GM12878 (cell line): Measurements from ENCODE around the gene SEC24C. TPM values are rescaled to one million over a fixed set of nuclear protein-coding genes. Genes with fewer than 3 reads are reported as not detected.

Source experiments
- ATAC-seq: fragments of 200-7000 bp; cut with Tn5 transposase; 3 replicates; pipeline ENCODE4 v1.9.1; 2020; ENCODE audit warnings: mild to moderate bottlenecking, moderate library complexity
- BruUV-seq: library from RNA; stranded (reverse); fragments of 400-500 nt; replicated peaks from 2 replicates; lab custom pipeline; 2021; lab: Mats Ljungman, UMichigan
- CTCF ChIA-PET: fragments of 300-600 bp; sonication (Branson Sonifier 250); formaldehyde crosslinking; extraction: SDS; loops from one replicate; lab custom pipeline; 2021; ENCODE audit warnings: inconsistent platforms; lab: Yijun Ruan, JAX
- POLR2A ChIA-PET: fragments of 350-600 bp; formaldehyde crosslinking; extraction: SDS; loops from one replicate; lab custom pipeline; 2021; ENCODE audit warnings: inconsistent platforms; lab: Charles Lee
- RAD21 ChIA-PET: fragments of 300-600 bp; sonication (Branson Sonifier 250); formaldehyde crosslinking; loops from one replicate; lab custom pipeline; 2023; ENCODE audit warnings: antibody characterized with exemption; ENCODE audit not compliant: unreplicated experiment; lab: Charles Lee
- SMC1A ChIA-PET: fragments of 300-600 bp; sonication (Branson Sonifier 250); formaldehyde crosslinking; loops from one replicate; lab custom pipeline; 2023; ENCODE audit not compliant: unreplicated experiment, uncharacterized antibody; lab: Charles Lee
- DNase-seq: peaks from one replicate; pipeline ENCODE4 v3.0.0-alpha.2; 2011; ENCODE audit warnings: low read depth, low spot score
- FAIRE-seq: peaks from 3 replicates; lab custom pipeline; 2011; peaks lifted over from hg19 to GRCh38; lab: Jason Lieb, UNC
- H2AFZ ChIP-seq: 2 replicates; pipeline ENCODE4 v1.6.0; 2011; ENCODE audit warnings: low read depth, low read length, control low read depth; ENCODE audit not compliant: control insufficient read depth
- H3K27ac ChIP-seq: 2 replicates; pipeline ENCODE4 v1.5.1; 2011; ENCODE audit warnings: control low read depth; ENCODE audit not compliant: control insufficient read depth, insufficient read depth
- H3K27me3 ChIP-seq, 2 experiments: replicated peaks in 1 of 2; 2 replicates each; pipeline versions ENCODE4 v1.6.0 to v1.6.1; 2011; ENCODE audit warnings: low read length in 1 of 2; ENCODE audit not compliant: control insufficient read depth in 2 of 2, insufficient read depth in 2 of 2
- H3K36me3 ChIP-seq, 2 experiments: 2 replicates each; pipeline ENCODE4 v1.5.1; 2011; ENCODE audit warnings: low read length in 1 of 2; ENCODE audit not compliant: control insufficient read depth in 2 of 2, insufficient read depth in 2 of 2
- H3K4me1 ChIP-seq: 2 replicates; pipeline ENCODE4 v1.6.1; 2011; ENCODE audit warnings: mild to moderate bottlenecking, low read length, moderate library complexity, mixed read lengths; ENCODE audit not compliant: control insufficient read depth, insufficient read depth
- H3K4me2 ChIP-seq: 2 replicates; pipeline ENCODE4 v1.6.0; 2011; ENCODE audit warnings: control low read depth; ENCODE audit not compliant: control insufficient read depth, insufficient read depth
- H3K4me3 ChIP-seq: fragments of 200-600 bp; sonication (generic); 2 replicates; pipeline ENCODE4 v1.5.1; 2016
- H3K79me2 ChIP-seq: 2 replicates; pipeline ENCODE4 v1.6.0; 2011; ENCODE audit warnings: low read length; ENCODE audit not compliant: control insufficient read depth, insufficient read depth
- H3K9ac ChIP-seq: 2 replicates; pipeline ENCODE4 v1.8.0; 2011; ENCODE audit warnings: low read length, control low read depth, mixed read lengths; ENCODE audit not compliant: control insufficient read depth, insufficient read depth
- H3K9me3 ChIP-seq: replicated peaks from 3 replicates; pipeline ENCODE4 v1.5.1; 2011; ENCODE audit warnings: mild to moderate bottlenecking, low read length; ENCODE audit not compliant: control insufficient read depth, insufficient read depth
- H4K20me1 ChIP-seq: 2 replicates; pipeline ENCODE4 v1.6.0; 2011; ENCODE audit not compliant: control insufficient read depth, insufficient read depth
- BCL11A ChIP-seq: IDR thresholded peaks from 2 replicates; pipeline ENCODE4 v1.6.1; 2011; ENCODE audit warnings: low read depth, low read length
- MTA3 ChIP-seq: IDR thresholded peaks from 2 replicates; pipeline ENCODE4 v1.6.1; 2012; ENCODE audit warnings: low read length, inconsistent platforms, borderline replicate concordance
- PML ChIP-seq: IDR thresholded peaks from 2 replicates; pipeline ENCODE4 v1.6.1; 2012; ENCODE audit warnings: low read length, inconsistent platforms
- POLR2A ChIP-seq: IDR thresholded peaks from 2 replicates; pipeline ENCODE4 v1.6.1; 2011; ENCODE audit warnings: low read depth, mild to moderate bottlenecking, low read length
- POLR2AphosphoS2 ChIP-seq: IDR thresholded peaks from 2 replicates; pipeline ENCODE4 v1.6.1; 2011; ENCODE audit warnings: low read depth, mild to moderate bottlenecking, low read length, improper control_type of control experiment, moderate library complexity
- POLR2AphosphoS5 ChIP-seq: IDR thresholded peaks from 2 replicates; pipeline ENCODE4 v1.6.1; 2011; ENCODE audit warnings: mild to moderate bottlenecking, low read length, inconsistent platforms
- RAD21 ChIP-seq: IDR thresholded peaks from 2 replicates; pipeline ENCODE4 v1.6.1; 2011; ENCODE audit warnings: mild to moderate bottlenecking, low read depth, low read length, moderate library complexity; ENCODE audit not compliant: insufficient read depth
- RAD51 ChIP-seq: fragments of 450-650 bp; IDR thresholded peaks from 2 replicates; pipeline ENCODE4 v1.6.1; 2016; ENCODE audit warnings: moderate library complexity, mild to moderate bottlenecking, inconsistent platforms
- SMAD5 ChIP-seq: IDR thresholded peaks from 2 replicates; pipeline ENCODE4 v1.6.1; 2016; ENCODE audit warnings: antibody characterized with exemption, low read depth
- WGBS: methylation state at CpG from one replicate; pipeline ENCODE4 v1.1.6; 2016; ENCODE audit warnings: low lambda C conversion rate; ENCODE audit not compliant: insufficient replicate concordance, insufficient coverage; ENCODE audit errors: missing lambda C conversion rate; 5-methylcytosine and 5-hydroxymethylcytosine counted together
- in situ Hi-C: fragments of 300-500 bp; cut with MboI; formaldehyde crosslinking; loops from 9 replicates; pipeline ENCODE4 v1.14.3; 2018; ENCODE audit warnings: mixed read lengths
- intact Hi-C: fragments of 100-400 bp; cut with micrococcal nuclease; formaldehyde crosslinking; loops from one replicate; pipeline ENCODE4 v1.14.2; 2022; ENCODE audit not compliant: unreplicated experiment
- polyA plus RNA-seq, 11 experiments: library from polyadenylated mRNA; depleted of rRNA in 4 of 11; unstranded in 6 of 11; stranded (reverse) in 5 of 11; fragments of >200 nt; fragmentation: Nextera tagmentation in 4 of 11; fragmentation: Illumina TruSeq in 1 of 11; extraction: Ambion mirVana in 4 of 11; extraction: Trizol in 1 of 11; gene quantifications; 1 replicate in 1 of 11; 2 replicates in 10 of 11; pipeline versions ENCODE4 v1.2.1 to v1.2.3, GENCODE V29; 2011 to 2016; ENCODE audit warnings: inconsistent platforms in 2 of 11, missing spikeins in 2 of 11, low read depth in 1 of 11
- total RNA-seq, 4 experiments: library from RNA; depleted of rRNA in 3 of 4; stranded (reverse); fragments of >200 nt in 3 of 4; fragmentation: Illumina TruSeq in 1 of 4; extraction: Trizol in 1 of 4; gene quantifications; 2 replicates each; pipeline versions ENCODE4 v1.2.1 to v1.2.3, GENCODE V29; 2013 to 2021

Gene SEC24C
- total and polyA plus RNA-seq, 10 of the 15 experiments (the other 5 are each of a cell fraction or from before 2014, with no cell fraction given): 12.7 to 117 (median 73.8) TPM

DNA sequence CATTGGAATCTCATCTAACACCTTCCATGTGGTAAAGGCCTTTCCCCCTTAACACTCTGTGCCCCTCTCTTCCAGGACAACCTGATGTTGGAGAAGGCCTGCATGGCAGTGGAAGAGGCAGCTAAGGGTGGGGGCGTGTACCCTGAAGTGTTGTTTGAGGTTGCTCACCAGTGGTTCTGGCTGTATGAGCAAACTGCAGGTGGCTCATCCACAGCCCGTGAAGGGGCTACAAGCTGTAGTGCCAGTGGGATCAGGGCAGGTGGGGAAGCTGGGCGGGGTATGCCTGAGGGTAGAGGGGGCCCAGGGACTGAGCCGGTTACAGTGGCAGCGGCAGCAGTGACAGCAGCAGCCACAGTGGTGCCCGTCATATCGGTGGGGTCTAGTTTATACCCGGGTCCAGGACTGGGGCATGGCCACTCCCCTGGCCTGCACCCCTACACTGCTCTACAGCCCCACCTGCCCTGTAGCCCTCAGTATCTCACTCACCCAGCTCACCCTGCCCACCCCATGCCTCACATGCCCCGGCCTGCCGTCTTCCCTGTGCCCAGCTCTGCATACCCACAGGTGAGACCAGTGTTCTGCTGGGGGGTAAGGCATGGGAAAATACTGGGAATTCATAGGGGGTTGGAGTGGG lies 54.9 kb downstream of the SEC24C start:
- H3K9me3 ChIP-seq: no peaks in the 10 kb centered on the region
- H3K27ac ChIP-seq: no peak overlapping the region
- CTCF ChIA-PET: no interaction called here
- no peaks in the 10 kb centered on the region for H3K27me3 ChIP-seq
- SMC1A ChIA-PET: no interaction called here
- no peaks in the 10 kb centered on the region; the same call in 1 of the 2 replicates for H3K79me2 ChIP-seq
- intact Hi-C loops (no loop called here), in situ Hi-C loops (no loop called here)
- no peak overlapping the region for H2AFZ ChIP-seq
- FAIRE-seq: no peak
- RAD21 ChIA-PET: no interaction called here
- no peak overlapping the region for H3K9ac ChIP-seq
- no peaks in the 10 kb centered on the region for H4K20me1 ChIP-seq
- POLR2A ChIA-PET: interaction anchor here (1.4 to 1.9 kb wide), 2 partner anchors 11 kb away, joined by 5 to 7 read pairs; no protein-coding TSS in a partner anchor
- no peak for ATAC-seq
- peaks cover 13 to 33% of the 10 kb centered on the region in 2 experiments for H3K36me3 ChIP-seq
- TF ChIP-seq POLR2AphosphoS2 (0 out of 2 replicates have a peak, but pooled peaks have one; percentile 7), RAD21 (no peak), POLR2A (peak; percentile 74), MTA3 (0 out of 2 replicates have a peak, but pooled peaks have one; percentile 22), BCL11A (no peak)
- H3K4me2 ChIP-seq: no peak overlapping the region
- no peak overlapping the region for H3K4me3 ChIP-seq
- BruUV-seq: no TSS peak
- 92% methylated on average over 10 of the region's 10 CpGs for WGBS
- DNase-seq: no peak
- H3K4me1 ChIP-seq: peaks cover 13% of the 10 kb centered on the region

DNA sequence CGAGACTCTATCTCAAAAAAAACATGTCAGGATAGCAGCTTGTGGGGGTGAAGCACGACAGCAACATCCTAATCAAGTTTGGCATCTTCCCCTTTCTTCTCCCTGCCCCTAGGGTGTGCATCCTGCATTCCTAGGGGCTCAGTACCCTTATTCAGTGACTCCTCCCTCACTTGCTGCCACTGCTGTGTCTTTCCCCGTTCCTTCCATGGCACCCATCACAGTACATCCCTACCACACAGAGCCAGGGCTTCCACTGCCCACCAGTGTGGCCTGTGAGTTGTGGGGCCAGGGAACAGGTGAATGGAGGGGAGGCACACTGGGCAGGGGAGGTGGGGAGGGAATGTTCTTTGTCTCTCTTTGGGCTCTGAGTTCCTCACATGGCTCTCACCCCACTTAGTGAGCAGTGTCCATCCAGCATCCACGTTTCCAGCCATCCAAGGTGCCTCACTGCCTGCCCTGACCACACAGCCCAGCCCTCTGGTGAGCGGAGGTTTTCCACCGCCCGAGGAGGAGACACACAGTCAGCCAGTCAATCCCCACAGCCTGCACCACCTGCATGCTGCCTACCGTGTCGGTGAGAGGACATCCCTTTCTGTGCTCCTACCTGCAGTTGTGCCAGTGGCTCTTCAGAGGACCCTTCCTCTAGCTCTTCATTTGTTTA lies 55.9 kb downstream of the SEC24C start:
- in situ Hi-C loops (no loop called here), intact Hi-C loops (no loop called here)
- H3K79me2 ChIP-seq: no peaks in the 10 kb centered on the region; the same call in 1 of the 2 replicates
- no peak for ATAC-seq
- TF ChIP-seq POLR2A (peak; percentile 77), POLR2AphosphoS5 (peak; percentile 43; the same call in 1 of the 2 replicates), RAD51 (no peak), PML (0 out of 2 replicates have a peak, but pooled peaks have one; percentile 23), SMAD5 (peak; percentile 17; the same call in 1 of the 2 replicates)
- H4K20me1 ChIP-seq: no peaks in the 10 kb centered on the region
- H3K4me3 ChIP-seq: no peak overlapping the region
- H3K27me3 ChIP-seq: no peaks in the 10 kb centered on the region
- no peaks in the 10 kb centered on the region for H3K9me3 ChIP-seq
- H3K27ac ChIP-seq: no peak overlapping the region
- H3K4me1 ChIP-seq: peaks cover 23% of the 10 kb centered on the region
- FAIRE-seq: no peak
- no TSS peak for BruUV-seq
- no peak overlapping the region for H2AFZ ChIP-seq
- CTCF ChIA-PET: no interaction called here
- DNase-seq: no peak
- no peak overlapping the region for H3K4me2 ChIP-seq
- RAD21 ChIA-PET: no interaction called here
- H3K9ac ChIP-seq: no peak overlapping the region
- SMC1A ChIA-PET: interaction anchor here (1.4 kb wide), 1 partner anchor 10 kb away, joined by 3 read pairs; no protein-coding TSS in a partner anchor
- POLR2A ChIA-PET: interaction anchor here (1.9 kb wide), 1 partner anchor 10 kb away, joined by 7 read pairs; no protein-coding TSS in a partner anchor
- 76% methylated on average over 9 of the region's 9 CpGs for WGBS
- peaks cover 13 to 24% of the 10 kb centered on the region in 2 experiments for H3K36me3 ChIP-seq
